MM.1S (cell line): ENCODE results near the gene ADGRD1.

Experiments used
- DNase-seq: peaks from one replicate; pipeline ENCODE4 v3.0.0-alpha.2; 2015
- H2AFZ ChIP-seq: fragments of 300-600 bp; sonication (generic); 2 replicates; pipeline ENCODE4 v1.6.0; 2016; ENCODE audit warnings: antibody characterized with exemption, low read length
- H3F3A ChIP-seq: fragments of 300-600 bp; sonication (generic); 2 replicates; pipeline ENCODE4 v1.6.1; 2016; ENCODE audit warnings: mild to moderate bottlenecking, antibody characterized with exemption, low read length, moderate library complexity, mixed read lengths; ENCODE audit not compliant: insufficient read depth
- H3K27ac ChIP-seq: fragments of 300-600 bp; sonication (generic); 2 replicates; pipeline ENCODE4 v1.5.1; 2016; ENCODE audit warnings: mild to moderate bottlenecking, low read length
- H3K27me3 ChIP-seq: fragments of 300-600 bp; sonication (generic); replicated peaks from 2 replicates; pipeline ENCODE4 v1.6.0; 2016; ENCODE audit warnings: low read length; ENCODE audit not compliant: insufficient read depth
- H3K36me3 ChIP-seq: fragments of 300-600 bp; sonication (generic); replicated peaks from 2 replicates; pipeline ENCODE4 v1.6.1; 2016; ENCODE audit warnings: mild to moderate bottlenecking, low read length, mixed read lengths; ENCODE audit not compliant: insufficient read depth
- H3K4me1 ChIP-seq: fragments of 300-600 bp; sonication (generic); 2 replicates; pipeline ENCODE4 v1.6.1; 2016; ENCODE audit warnings: low read length, mixed read lengths
- H3K4me2 ChIP-seq: fragments of 300-600 bp; sonication (generic); 2 replicates; pipeline ENCODE4 v1.6.0; 2016; ENCODE audit warnings: low read depth, low read length
- H3K4me3 ChIP-seq: fragments of 300-600 bp; sonication (generic); 2 replicates; pipeline ENCODE4 v1.5.1; 2016; ENCODE audit warnings: low read length, mixed read lengths
- H3K79me2 ChIP-seq: fragments of 300-600 bp; sonication (generic); 2 replicates; pipeline ENCODE4 v1.6.1; 2016; ENCODE audit warnings: mixed run types, low read length, mixed read lengths
- H3K9ac ChIP-seq: fragments of 300-600 bp; sonication (generic); 2 replicates; pipeline ENCODE4 v1.6.1; 2016; ENCODE audit warnings: low read length, mixed read lengths
- H3K9me2 ChIP-seq: fragments of 300-600 bp; sonication (generic); replicated peaks from 2 replicates; pipeline ENCODE4 v1.6.1; 2016; ENCODE audit warnings: mild to moderate bottlenecking, low read length, mixed read lengths; ENCODE audit not compliant: insufficient read depth
- H3K9me3 ChIP-seq: fragments of 300-600 bp; sonication (generic); replicated peaks from 2 replicates; pipeline ENCODE4 v1.6.1; 2016; ENCODE audit warnings: mild to moderate bottlenecking, low read length, mixed read lengths; ENCODE audit not compliant: insufficient read depth
- H4K20me1 ChIP-seq: fragments of 300-600 bp; sonication (generic); 2 replicates; pipeline ENCODE4 v1.6.1; 2016; ENCODE audit warnings: mild to moderate bottlenecking, low read length, moderate library complexity, mixed read lengths; ENCODE audit not compliant: insufficient read depth
- EZH2 ChIP-seq: fragments of 300-600 bp; sonication (generic); optimal IDR thresholded peaks from 2 replicates; pipeline ENCODE3; 2017; ENCODE audit warnings: low read depth, mild to moderate bottlenecking, antibody characterized with exemption, low read length, mixed read lengths
- EZH2phosphoT487 ChIP-seq: fragments of 300-600 bp; sonication (generic); IDR thresholded peaks from 2 replicates; pipeline ENCODE4 v1.6.1; 2018; ENCODE audit warnings: antibody characterized with exemption, low read length
- TF ChIP-seq, protein P1 (sequence below): fragments of 300-600 bp; sonication (generic); IDR thresholded peaks from 2 replicates; pipeline ENCODE4 v1.5.1; 2016; ENCODE audit warnings: antibody characterized with exemption, low read length, mixed read lengths

ADGRD1 gene

DNA sequence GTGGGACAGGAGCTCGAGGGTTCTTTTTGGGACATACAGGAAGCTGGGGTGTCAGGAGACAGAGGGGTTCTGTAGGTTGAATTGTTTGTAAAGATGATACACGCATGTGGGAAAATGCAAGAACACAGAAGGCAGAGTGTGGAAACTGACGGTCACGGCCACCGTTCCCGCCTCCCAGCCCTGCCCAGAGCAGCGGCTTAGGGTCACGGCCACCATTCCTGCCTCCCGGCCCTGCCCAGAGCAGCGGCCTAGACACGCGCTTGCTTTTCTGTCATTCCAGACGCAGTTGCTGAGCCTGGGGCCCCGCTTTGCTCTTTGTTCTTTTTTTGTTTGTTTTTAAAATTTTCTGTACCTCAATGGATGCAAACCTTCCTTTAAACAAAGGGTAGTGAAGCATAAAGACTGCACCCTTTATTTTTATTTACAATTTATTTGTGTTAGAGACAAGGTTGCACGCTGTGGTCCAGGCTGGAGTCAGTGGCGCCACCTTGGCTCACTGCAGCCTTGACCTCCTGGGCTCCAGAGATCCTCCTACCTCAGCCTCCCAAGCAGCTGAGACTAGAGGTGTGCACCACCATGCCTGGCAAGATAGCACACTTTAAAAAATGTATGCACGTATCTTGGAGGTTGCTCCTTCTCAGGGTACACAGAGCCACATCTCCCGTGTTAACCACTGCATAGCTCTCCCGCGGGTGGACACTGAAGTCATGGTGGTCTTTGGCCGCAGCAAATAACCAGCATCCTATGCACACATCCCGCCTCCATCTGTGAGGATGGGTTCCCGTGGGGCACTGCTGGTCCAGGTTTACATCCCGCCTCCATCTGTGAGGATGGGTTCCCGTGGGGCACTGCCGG is 142.3 kb downstream of the ADGRD1 start:
- no peaks in the 10 kb centered on the region for H3F3A ChIP-seq
- no peak overlapping the region for H3K4me3 ChIP-seq
- no peaks in the 10 kb centered on the region for H3K79me2 ChIP-seq
- H3K4me2 ChIP-seq, result no peak overlapping the region
- no peak overlapping the region for H3K27ac ChIP-seq
- no peak overlapping the region for H2AFZ ChIP-seq
- no peaks in the 10 kb centered on the region for H3K27me3 ChIP-seq
- H3K4me1 ChIP-seq, result peaks cover 8% of the 10 kb centered on the region; the same call in 1 of the 2 replicates
- H4K20me1 ChIP-seq, result no peaks in the 10 kb centered on the region
- DNase-seq, result no peak
- H3K9me2 ChIP-seq, result no peaks in the 10 kb centered on the region
- H3K9me3 ChIP-seq, result no peaks in the 10 kb centered on the region
- H3K9ac ChIP-seq, result no peak overlapping the region
- H3K36me3 ChIP-seq, result no peaks in the 10 kb centered on the region
- TF ChIP-seq EZH2phosphoT487 (no peak), EZH2 (no peak)
- TF ChIP-seq, protein P1, sequence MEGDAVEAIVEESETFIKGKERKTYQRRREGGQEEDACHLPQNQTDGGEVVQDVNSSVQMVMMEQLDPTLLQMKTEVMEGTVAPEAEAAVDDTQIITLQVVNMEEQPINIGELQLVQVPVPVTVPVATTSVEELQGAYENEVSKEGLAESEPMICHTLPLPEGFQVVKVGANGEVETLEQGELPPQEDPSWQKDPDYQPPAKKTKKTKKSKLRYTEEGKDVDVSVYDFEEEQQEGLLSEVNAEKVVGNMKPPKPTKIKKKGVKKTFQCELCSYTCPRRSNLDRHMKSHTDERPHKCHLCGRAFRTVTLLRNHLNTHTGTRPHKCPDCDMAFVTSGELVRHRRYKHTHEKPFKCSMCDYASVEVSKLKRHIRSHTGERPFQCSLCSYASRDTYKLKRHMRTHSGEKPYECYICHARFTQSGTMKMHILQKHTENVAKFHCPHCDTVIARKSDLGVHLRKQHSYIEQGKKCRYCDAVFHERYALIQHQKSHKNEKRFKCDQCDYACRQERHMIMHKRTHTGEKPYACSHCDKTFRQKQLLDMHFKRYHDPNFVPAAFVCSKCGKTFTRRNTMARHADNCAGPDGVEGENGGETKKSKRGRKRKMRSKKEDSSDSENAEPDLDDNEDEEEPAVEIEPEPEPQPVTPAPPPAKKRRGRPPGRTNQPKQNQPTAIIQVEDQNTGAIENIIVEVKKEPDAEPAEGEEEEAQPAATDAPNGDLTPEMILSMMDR, result no peak

DNA sequence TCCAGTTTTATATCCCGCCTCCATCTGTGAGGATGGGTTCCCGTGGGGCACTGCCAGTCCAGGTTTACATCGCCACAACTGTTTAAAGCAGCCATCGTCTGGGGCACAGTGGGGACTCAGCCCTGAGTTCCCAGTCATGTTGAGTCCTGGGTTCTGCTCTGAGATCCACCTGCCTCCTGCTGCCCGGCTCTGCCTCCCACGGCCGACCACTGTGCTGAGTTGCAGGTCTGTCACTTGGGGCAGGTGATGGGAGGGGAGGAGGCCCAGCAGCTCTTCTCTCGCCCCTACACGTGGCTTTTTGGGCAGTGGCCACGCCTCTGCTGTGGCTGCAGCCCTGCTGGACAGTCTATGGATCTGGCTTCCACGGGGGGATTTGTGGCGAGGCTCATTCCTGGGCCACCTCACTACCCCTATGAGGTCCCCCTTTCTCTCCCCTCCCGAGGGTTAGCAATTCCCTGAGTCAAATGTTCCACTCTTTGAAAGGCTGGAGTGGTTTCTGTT is 143.0 kb downstream of the ADGRD1 start:
- no peak for DNase-seq
- H3K4me2 ChIP-seq, result no peak overlapping the region
- H3K27me3 ChIP-seq, result no peaks in the 10 kb centered on the region

DNA sequence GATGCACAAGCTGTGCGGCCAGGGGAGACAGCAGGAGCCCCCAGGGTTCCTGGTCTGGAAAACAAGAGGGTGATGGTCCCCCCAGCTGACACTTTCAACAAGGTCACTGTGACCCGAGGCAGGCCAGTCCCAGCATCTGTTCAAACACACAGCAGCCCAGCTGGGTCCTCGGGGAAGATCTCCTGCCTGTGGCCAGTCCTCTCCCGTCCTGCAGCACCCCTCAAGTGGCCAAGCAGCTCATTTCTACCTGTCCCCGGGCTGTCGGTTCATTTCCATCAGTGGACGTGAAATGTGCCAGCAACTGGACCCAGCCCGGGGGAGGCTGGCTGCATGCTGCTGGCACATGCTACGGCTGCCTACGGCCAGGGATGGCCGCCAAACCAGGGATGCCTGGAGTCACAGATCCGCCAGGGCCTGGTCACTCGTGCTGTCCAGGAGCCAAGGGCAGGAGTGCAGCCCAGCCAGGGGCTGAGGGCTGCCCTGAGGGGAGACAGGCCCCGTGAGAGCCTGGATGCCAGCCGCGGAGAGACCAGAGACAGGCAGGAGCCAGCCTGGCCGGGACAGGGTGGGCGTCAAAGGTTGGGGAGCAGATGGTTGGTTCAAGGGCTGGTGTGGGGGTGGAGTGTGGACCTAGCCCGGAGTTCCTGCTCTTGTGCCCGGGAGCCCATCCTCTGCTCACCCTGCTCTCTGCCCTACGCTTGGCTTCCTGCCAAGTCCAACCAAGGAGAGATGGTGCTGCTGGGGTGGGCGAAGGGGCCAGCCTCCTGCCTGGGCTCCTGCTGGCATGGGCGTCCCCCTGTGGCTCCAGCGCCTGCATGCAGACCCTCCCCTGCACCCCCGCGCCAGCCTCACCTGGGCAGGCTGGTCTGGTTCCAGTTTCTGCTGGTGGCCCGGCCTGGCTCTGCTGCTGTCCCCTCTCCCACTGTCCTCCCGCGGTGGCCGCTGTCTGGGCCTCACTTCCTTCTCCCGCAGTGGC is 143.8 kb downstream of the ADGRD1 start:
- Histone ChIP-seq H4K20me1 (no peaks in the 10 kb centered on the region), H3K27me3 (no peaks in the 10 kb centered on the region), H3K79me2 (no peaks in the 10 kb centered on the region), H3K4me2 (no peak overlapping the region), H3F3A (no peaks in the 10 kb centered on the region), H3K9me2 (no peaks in the 10 kb centered on the region), H3K4me1 (peaks cover 15% of the 10 kb centered on the region), H3K9ac (no peak overlapping the region), H3K9me3 (no peaks in the 10 kb centered on the region), H3K36me3 (no peaks in the 10 kb centered on the region), H2AFZ (no peak overlapping the region), H3K27ac (no peak overlapping the region), H3K4me3 (no peak overlapping the region)
- TF ChIP-seq EZH2, result no peak
- TF ChIP-seq, protein P1, result no peak
- no peak for DNase-seq

More for the DNA sequence above, 143.0 kb downstream of the ADGRD1 start:
- Histone ChIP-seq H2AFZ (no peak overlapping the region), H3K9me2 (no peaks in the 10 kb centered on the region), H4K20me1 (no peaks in the 10 kb centered on the region), H3K36me3 (no peaks in the 10 kb centered on the region), H3K4me3 (no peak overlapping the region), H3K4me1 (peaks cover 8% of the 10 kb centered on the region; the same call in 1 of the 2 replicates), H3K9me3 (no peaks in the 10 kb centered on the region), H3F3A (no peaks in the 10 kb centered on the region), H3K79me2 (no peaks in the 10 kb centered on the region), H3K27ac (no peak overlapping the region), H3K9ac (no peak overlapping the region)
- TF ChIP-seq EZH2, result no peak
- no peak for TF ChIP-seq EZH2phosphoT487
- TF ChIP-seq, protein P1, result no peak
